Liver (tissue), 9 donors: ENCODE data around the gene TXLNA. TPM values are rescaled to one million over a fixed set of nuclear protein-coding genes. Genes with fewer than 3 reads are reported as not detected.

ENCODE experiments used
- DNase-seq: peaks from one replicate; pipeline ENCODE4 v3.0.0-alpha.2; 2017; ENCODE audit warnings: low spot score
- H3K27ac ChIP-seq, 2 donors: one replicate each; pipeline ENCODE4 v1.7.0; 2013; ENCODE audit warnings: inconsistent platforms in 2 of 2, low read length in 2 of 2, control low read depth in 1 of 2, low read depth in 1 of 2, mild to moderate bottlenecking in 1 of 2
- H3K27me3 ChIP-seq, 4 donors: one replicate each; pipeline versions ENCODE4 v1.6.1 to v1.7.0; 2013; ENCODE audit warnings: low read length in 3 of 4, inconsistent platforms in 1 of 4, mild to moderate bottlenecking in 1 of 4, moderate library complexity in 1 of 4; ENCODE audit not compliant: control insufficient read depth in 4 of 4, insufficient read depth in 4 of 4
- H3K36me3 ChIP-seq, 4 donors: one replicate each; pipeline versions ENCODE4 v1.6.1 to v1.7.0; 2013; ENCODE audit warnings: low read length in 3 of 4, mild to moderate bottlenecking in 3 of 4, low read depth in 1 of 4, moderate library complexity in 1 of 4; ENCODE audit not compliant: control insufficient read depth in 4 of 4, insufficient read depth in 3 of 4
- H3K4me1 ChIP-seq, 4 donors: one replicate each; pipeline versions ENCODE4 v1.6.1 to v1.7.0; 2013; ENCODE audit warnings: low read length in 3 of 4, mild to moderate bottlenecking in 3 of 4, moderate library complexity in 1 of 4; ENCODE audit not compliant: control insufficient read depth in 4 of 4, insufficient read depth in 4 of 4
- H3K4me3 ChIP-seq, 3 donors: one replicate each; pipeline versions ENCODE4 v1.6.1 to v1.7.0; 2013; ENCODE audit warnings: low read length in 3 of 3, control low read depth in 1 of 3, low read depth in 1 of 3, mild to moderate bottlenecking in 1 of 3
- H3K9ac ChIP-seq, 2 donors: one replicate each; pipeline ENCODE4 v1.7.0; 2013; ENCODE audit warnings: low read length in 2 of 2, mild to moderate bottlenecking in 2 of 2, moderate library complexity in 2 of 2, control low read depth in 1 of 2, low read depth in 1 of 2
- H3K9me3 ChIP-seq, 4 donors: one replicate each; pipeline versions ENCODE4 v1.6.1 to v1.7.0; 2013; ENCODE audit warnings: low read length in 3 of 4; ENCODE audit not compliant: control insufficient read depth in 4 of 4
- EGR1 ChIP-seq, 2 donors: IDR thresholded peaks; 2 replicates each; pipeline ENCODE4 v1.6.1; 2016 to 2018; ENCODE audit warnings: antibody characterized with exemption in 2 of 2, low read depth in 2 of 2
- FOXA1 ChIP-seq: IDR thresholded peaks from 2 replicates; pipeline ENCODE4 v1.6.1; 2016; ENCODE audit warnings: antibody characterized with exemption
- FOXA2 ChIP-seq: IDR thresholded peaks from 2 replicates; pipeline ENCODE4 v1.6.1; 2016; ENCODE audit warnings: antibody characterized with exemption
- GABPA ChIP-seq, 2 donors: IDR thresholded peaks in 1 of 2; conservative IDR thresholded peaks in 1 of 2; 2 replicates each; pipeline ENCODE4 v1.6.1; 2016; ENCODE audit warnings: antibody characterized with exemption in 2 of 2, mild to moderate bottlenecking in 1 of 2, moderate library complexity in 1 of 2
- HNF4A ChIP-seq, 2 donors: conservative IDR thresholded peaks; 2 replicates each; pipeline ENCODE4 v1.6.1; 2016; ENCODE audit warnings: antibody characterized with exemption in 2 of 2, mild to moderate bottlenecking in 2 of 2
- HNF4G ChIP-seq: IDR thresholded peaks from 2 replicates; pipeline ENCODE4 v1.6.1; 2016; ENCODE audit warnings: antibody characterized with exemption
- JUND ChIP-seq, 2 donors: IDR thresholded peaks; 2 replicates each; pipeline ENCODE4 v1.6.1; 2016; ENCODE audit warnings: antibody characterized with exemption in 2 of 2
- NR2F2 ChIP-seq: IDR thresholded peaks from 2 replicates; pipeline ENCODE4 v1.6.1; 2016; ENCODE audit warnings: antibody characterized with exemption
- RAD21 ChIP-seq, 2 donors: IDR thresholded peaks; 2 replicates each; pipeline ENCODE4 v1.6.1; 2016; ENCODE audit warnings: antibody characterized with exemption in 2 of 2, mild to moderate bottlenecking in 2 of 2
- RXRA ChIP-seq, 2 donors: IDR thresholded peaks; 2 replicates each; pipeline ENCODE4 v1.6.1; 2017 to 2018; ENCODE audit warnings: antibody characterized with exemption in 2 of 2, mild to moderate bottlenecking in 1 of 2
- SP1 ChIP-seq: IDR thresholded peaks from 2 replicates; pipeline ENCODE4 v1.6.1; 2018; ENCODE audit warnings: antibody characterized with exemption, mild to moderate bottlenecking
- TAF1 ChIP-seq: conservative IDR thresholded peaks from 2 replicates; pipeline ENCODE4 v1.6.1; 2016; ENCODE audit warnings: antibody characterized with exemption, mild to moderate bottlenecking
- YY1 ChIP-seq: IDR thresholded peaks from 2 replicates; pipeline ENCODE4 v1.6.1; 2016; ENCODE audit warnings: antibody characterized with exemption, mild to moderate bottlenecking
- WGBS: extraction: QIAGEN DNeasy Blood & Tissue Kit; methylation state at CpG from one replicate; pipeline ENCODE4 v1.1.7; 2013; 5-methylcytosine and 5-hydroxymethylcytosine counted together
- polyA plus RNA-seq, 2 donors: library from polyadenylated mRNA; stranded (reverse) in 1 of 2; unstranded in 1 of 2; fragments of 200-250 nt in 1 of 2; fragments of >200 nt in 1 of 2; fragmentation: Nextera tagmentation in 1 of 2; extraction: Ambion mirVana in 1 of 2; gene quantifications; one replicate each; pipeline versions ENCODE4 v1.2.1 to v1.2.3, GENCODE V29; 2013 to 2015
- total RNA-seq, 2 donors: library from RNA; depleted of rRNA; stranded (reverse); fragments of >200 nt; gene quantifications; one replicate each; pipeline ENCODE4 v1.2.3, GENCODE V29; 2014
- TF ChIP-seq, protein P1 (sequence below): fragments of 150-350 bp; IDR thresholded peaks from 2 replicates; pipeline ENCODE4 v1.5.1; 2017; ENCODE audit warnings: improper control_type of control experiment, low read depth, low read length; ENCODE audit not compliant: missing input control
- TF ChIP-seq, protein P2 (sequence below): IDR thresholded peaks from 2 replicates; pipeline ENCODE4 v1.6.1; 2016; ENCODE audit warnings: antibody characterized with exemption, mild to moderate bottlenecking
- TF ChIP-seq, protein P3 (sequence below): IDR thresholded peaks from 2 replicates; pipeline ENCODE4 v1.6.1; 2016; ENCODE audit warnings: antibody characterized with exemption
- TF ChIP-seq, protein P4 (sequence below): IDR thresholded peaks from 2 replicates; pipeline ENCODE4 v1.6.1; 2016; ENCODE audit warnings: antibody characterized with exemption
- TF ChIP-seq, protein P5 (sequence below): IDR thresholded peaks from 2 replicates; pipeline ENCODE4 v1.6.1; 2016; ENCODE audit warnings: antibody characterized with exemption
- donor health status: healthy.
- donor health status: healthy.
- donor health status: healthy.
- donor health status: healthy.
- donor health status: healthy.

Gene TXLNA
- total and polyA plus RNA-seq, 4 donors, result 17.9 to 46.7 (median 28.9) TPM

DNA sequence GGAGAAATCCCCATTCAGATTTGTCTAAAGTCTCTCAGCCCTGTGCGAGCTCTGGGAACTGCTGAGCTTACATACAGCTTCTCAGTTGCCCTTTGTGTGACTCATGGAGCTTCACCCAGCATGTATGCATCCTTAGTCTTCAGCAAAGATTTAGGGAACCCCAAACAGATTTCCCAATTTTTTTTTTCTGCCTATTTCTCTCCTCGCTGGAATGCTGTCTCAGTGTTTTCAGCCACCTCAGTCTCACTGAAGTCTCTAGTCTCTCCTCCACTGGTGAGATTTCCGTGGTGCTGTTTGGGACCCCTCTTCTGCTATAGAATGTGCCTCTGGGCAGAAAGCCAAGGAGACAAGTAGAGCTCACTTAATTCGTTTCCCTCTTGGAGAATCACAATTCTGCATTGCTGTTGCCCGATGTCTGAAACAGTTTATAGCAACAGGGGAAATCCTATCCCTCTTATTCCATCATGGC is 28.1 kb upstream of the TXLNA start:
- 78% methylated on average over 5 of the region's 5 CpGs for WGBS

DNA sequence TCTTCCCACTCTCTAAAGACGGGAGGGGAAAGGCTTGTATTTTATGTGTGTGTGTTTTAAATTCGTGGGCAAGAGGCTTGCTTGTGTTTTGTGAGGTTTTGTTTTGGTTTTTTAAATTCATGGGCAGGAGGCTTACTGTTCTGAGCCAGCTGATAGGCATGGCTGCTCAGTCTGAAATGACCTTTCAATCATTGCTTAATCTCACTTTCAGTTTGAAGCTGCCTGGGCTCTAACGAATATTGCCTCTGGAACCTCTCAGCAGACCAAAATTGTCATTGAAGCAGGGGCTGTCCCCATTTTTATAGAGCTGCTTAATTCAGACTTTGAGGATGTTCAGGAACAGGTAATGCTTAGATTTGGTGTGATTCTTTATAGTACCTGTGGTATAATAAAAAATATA is 20.3 kb upstream of the TXLNA start:
- Histone ChIP-seq H3K4me1 (peaks cover 0 to 13% (median 8%) of the 10 kb centered on the region in 4 donors), H3K27ac (no peak overlapping the region), H3K4me3 (no peak overlapping the region), H3K27me3 (no peaks in the 10 kb centered on the region), H3K9me3 (no peaks in the 10 kb centered on the region), H3K9ac (no peak overlapping the region), H3K36me3 (peaks cover 8 to 59% (median 46%) of the 10 kb centered on the region in 4 donors)
- TF ChIP-seq HNF4G (no peak), FOXA2 (no peak), RXRA (IDR thresholded peaks at IDR 0.05) (peak; percentile 44 to 67), TAF1 (no peak), GABPA (IDR thresholded peaks at IDR 0.05 in 1 of 2, conservative IDR thresholded peaks at IDR 0.05 in 1 of 2) (no peak), YY1 (peak; percentile 73), NR2F2 (no peak), HNF4A (conservative IDR thresholded peaks at IDR 0.05) (peak; percentile 39 to 51), EGR1 (IDR thresholded peaks at IDR 0.05; ENCODE audit: low read depth in 2 of 2) (no peak), FOXA1 (no peak), RAD21 (IDR thresholded peaks at IDR 0.05) (peak; percentile 21 to 45), JUND (IDR thresholded peaks at IDR 0.05) (no peak), SP1 (peak; percentile 41)
- TF ChIP-seq, protein P1, sequence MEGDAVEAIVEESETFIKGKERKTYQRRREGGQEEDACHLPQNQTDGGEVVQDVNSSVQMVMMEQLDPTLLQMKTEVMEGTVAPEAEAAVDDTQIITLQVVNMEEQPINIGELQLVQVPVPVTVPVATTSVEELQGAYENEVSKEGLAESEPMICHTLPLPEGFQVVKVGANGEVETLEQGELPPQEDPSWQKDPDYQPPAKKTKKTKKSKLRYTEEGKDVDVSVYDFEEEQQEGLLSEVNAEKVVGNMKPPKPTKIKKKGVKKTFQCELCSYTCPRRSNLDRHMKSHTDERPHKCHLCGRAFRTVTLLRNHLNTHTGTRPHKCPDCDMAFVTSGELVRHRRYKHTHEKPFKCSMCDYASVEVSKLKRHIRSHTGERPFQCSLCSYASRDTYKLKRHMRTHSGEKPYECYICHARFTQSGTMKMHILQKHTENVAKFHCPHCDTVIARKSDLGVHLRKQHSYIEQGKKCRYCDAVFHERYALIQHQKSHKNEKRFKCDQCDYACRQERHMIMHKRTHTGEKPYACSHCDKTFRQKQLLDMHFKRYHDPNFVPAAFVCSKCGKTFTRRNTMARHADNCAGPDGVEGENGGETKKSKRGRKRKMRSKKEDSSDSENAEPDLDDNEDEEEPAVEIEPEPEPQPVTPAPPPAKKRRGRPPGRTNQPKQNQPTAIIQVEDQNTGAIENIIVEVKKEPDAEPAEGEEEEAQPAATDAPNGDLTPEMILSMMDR, result no peak
- TF ChIP-seq, protein P2, sequence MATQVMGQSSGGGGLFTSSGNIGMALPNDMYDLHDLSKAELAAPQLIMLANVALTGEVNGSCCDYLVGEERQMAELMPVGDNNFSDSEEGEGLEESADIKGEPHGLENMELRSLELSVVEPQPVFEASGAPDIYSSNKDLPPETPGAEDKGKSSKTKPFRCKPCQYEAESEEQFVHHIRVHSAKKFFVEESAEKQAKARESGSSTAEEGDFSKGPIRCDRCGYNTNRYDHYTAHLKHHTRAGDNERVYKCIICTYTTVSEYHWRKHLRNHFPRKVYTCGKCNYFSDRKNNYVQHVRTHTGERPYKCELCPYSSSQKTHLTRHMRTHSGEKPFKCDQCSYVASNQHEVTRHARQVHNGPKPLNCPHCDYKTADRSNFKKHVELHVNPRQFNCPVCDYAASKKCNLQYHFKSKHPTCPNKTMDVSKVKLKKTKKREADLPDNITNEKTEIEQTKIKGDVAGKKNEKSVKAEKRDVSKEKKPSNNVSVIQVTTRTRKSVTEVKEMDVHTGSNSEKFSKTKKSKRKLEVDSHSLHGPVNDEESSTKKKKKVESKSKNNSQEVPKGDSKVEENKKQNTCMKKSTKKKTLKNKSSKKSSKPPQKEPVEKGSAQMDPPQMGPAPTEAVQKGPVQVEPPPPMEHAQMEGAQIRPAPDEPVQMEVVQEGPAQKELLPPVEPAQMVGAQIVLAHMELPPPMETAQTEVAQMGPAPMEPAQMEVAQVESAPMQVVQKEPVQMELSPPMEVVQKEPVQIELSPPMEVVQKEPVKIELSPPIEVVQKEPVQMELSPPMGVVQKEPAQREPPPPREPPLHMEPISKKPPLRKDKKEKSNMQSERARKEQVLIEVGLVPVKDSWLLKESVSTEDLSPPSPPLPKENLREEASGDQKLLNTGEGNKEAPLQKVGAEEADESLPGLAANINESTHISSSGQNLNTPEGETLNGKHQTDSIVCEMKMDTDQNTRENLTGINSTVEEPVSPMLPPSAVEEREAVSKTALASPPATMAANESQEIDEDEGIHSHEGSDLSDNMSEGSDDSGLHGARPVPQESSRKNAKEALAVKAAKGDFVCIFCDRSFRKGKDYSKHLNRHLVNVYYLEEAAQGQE, result no peak
- TF ChIP-seq, protein P3, sequence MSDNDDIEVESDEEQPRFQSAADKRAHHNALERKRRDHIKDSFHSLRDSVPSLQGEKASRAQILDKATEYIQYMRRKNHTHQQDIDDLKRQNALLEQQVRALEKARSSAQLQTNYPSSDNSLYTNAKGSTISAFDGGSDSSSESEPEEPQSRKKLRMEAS, result no peak
- TF ChIP-seq, protein P4, sequence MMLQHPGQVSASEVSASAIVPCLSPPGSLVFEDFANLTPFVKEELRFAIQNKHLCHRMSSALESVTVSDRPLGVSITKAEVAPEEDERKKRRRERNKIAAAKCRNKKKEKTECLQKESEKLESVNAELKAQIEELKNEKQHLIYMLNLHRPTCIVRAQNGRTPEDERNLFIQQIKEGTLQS, result no peak
- TF ChIP-seq, protein P5, sequence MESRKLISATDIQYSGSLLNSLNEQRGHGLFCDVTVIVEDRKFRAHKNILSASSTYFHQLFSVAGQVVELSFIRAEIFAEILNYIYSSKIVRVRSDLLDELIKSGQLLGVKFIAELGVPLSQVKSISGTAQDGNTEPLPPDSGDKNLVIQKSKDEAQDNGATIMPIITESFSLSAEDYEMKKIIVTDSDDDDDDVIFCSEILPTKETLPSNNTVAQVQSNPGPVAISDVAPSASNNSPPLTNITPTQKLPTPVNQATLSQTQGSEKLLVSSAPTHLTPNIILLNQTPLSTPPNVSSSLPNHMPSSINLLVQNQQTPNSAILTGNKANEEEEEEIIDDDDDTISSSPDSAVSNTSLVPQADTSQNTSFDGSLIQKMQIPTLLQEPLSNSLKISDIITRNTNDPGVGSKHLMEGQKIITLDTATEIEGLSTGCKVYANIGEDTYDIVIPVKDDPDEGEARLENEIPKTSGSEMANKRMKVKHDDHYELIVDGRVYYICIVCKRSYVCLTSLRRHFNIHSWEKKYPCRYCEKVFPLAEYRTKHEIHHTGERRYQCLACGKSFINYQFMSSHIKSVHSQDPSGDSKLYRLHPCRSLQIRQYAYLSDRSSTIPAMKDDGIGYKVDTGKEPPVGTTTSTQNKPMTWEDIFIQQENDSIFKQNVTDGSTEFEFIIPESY, result no peak
- 30% methylated on average over 3 of the region's 3 CpGs for WGBS
- no peak for DNase-seq

More for the DNA sequence above, 28.1 kb upstream of the TXLNA start:
- Histone ChIP-seq H3K9me3 (peaks cover 0 to 3% (median 0%) of the 10 kb centered on the region in 4 donors), H3K4me3 (no peak overlapping the region), H3K27ac (no peak overlapping the region), H3K36me3 (peaks cover 2 to 9% (median 5%) of the 10 kb centered on the region in 4 donors), H3K4me1 (peaks cover 0 to 2% (median 0%) of the 10 kb centered on the region in 4 donors), H3K27me3 (no peaks in the 10 kb centered on the region), H3K9ac (no peak overlapping the region)
- no peak for DNase-seq
- TF ChIP-seq NR2F2 (no peak), TAF1 (no peak)
- TF ChIP-seq, protein P5, result no peak
